ENCODE measurements around the gene MMS19.

GRCh38 chr10:97450828-97451227, 47.4 kb downstream of the MMS19 start:
- TF ChIP-seq POLR2A (IDR thresholded peaks at IDR 0.05) (no peak), CTCF (IDR thresholded peaks at IDR 0.05) (no peak), EP300 (IDR thresholded peaks at IDR 0.05) (no peak)
